ENCODE results near the gene UNCX. TPM values are rescaled to one million over a fixed set of nuclear protein-coding genes. Genes with fewer than 3 reads are reported as not detected.
"Not testable (repeated sequence)": the region's sequence is repeated elsewhere in the genome, so short reads cannot be mapped to it uniquely, and the experiment has no call there.

Gene UNCX
- total RNA-seq, 1 donor from 2014 or later, result 1.7 TPM

GRCh38 chr7:1196950-1197349, 35.7 kb upstream of the UNCX start:
- H3K4me3 ChIP-seq (ENCODE audit: low read depth, low read length), result no peak overlapping the region
- no peak for DNase-seq (ENCODE audit: low read depth)
- TF ChIP-seq, protein P1, sequence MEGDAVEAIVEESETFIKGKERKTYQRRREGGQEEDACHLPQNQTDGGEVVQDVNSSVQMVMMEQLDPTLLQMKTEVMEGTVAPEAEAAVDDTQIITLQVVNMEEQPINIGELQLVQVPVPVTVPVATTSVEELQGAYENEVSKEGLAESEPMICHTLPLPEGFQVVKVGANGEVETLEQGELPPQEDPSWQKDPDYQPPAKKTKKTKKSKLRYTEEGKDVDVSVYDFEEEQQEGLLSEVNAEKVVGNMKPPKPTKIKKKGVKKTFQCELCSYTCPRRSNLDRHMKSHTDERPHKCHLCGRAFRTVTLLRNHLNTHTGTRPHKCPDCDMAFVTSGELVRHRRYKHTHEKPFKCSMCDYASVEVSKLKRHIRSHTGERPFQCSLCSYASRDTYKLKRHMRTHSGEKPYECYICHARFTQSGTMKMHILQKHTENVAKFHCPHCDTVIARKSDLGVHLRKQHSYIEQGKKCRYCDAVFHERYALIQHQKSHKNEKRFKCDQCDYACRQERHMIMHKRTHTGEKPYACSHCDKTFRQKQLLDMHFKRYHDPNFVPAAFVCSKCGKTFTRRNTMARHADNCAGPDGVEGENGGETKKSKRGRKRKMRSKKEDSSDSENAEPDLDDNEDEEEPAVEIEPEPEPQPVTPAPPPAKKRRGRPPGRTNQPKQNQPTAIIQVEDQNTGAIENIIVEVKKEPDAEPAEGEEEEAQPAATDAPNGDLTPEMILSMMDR (conservative IDR thresholded peaks at IDR 0.05; ENCODE audit: low read depth, low read length), result no peak

GRCh38 chr7:1197997-1198625, 34.6 kb upstream of the UNCX start:
- DNase-seq (ENCODE audit: low read depth), result no peak
- H3K4me3 ChIP-seq (ENCODE audit: low read depth, low read length), result no peak overlapping the region
- TF ChIP-seq, protein P1 (conservative IDR thresholded peaks at IDR 0.05; ENCODE audit: low read depth, low read length), result no peak

GRCh38 chr7:1200045-1200444, 32.6 kb upstream of the UNCX start:
- H3K4me3 ChIP-seq (ENCODE audit: low read depth, low read length), result no peak overlapping the region
- TF ChIP-seq, protein P1 (conservative IDR thresholded peaks at IDR 0.05; ENCODE audit: low read depth, low read length), result no peak
- DNase-seq (ENCODE audit: low read depth), result no peak

DNA sequence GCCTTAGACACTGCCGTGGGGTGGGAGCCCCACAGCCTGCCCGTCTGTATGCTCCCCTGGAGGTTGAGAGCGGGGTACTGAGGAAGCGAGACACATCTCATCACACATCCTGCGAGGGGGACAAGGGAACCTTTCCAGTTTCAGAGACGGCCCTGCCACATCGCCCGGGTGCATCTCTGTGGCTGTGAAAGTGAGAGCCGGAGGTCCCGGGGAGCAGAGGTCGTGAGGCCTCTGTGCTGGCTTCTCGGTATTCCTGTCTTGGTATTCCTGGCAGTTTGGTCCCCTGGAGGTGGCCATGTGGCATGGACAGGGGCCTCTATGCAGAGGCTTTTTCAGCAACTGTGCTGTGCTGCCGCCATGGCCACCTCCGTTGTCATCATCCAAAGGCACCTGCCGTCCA, 30.8 kb upstream of the UNCX start:
- TF ChIP-seq, protein P1 (conservative IDR thresholded peaks at IDR 0.05; ENCODE audit: low read depth, low read length), result no peak
- no peak for DNase-seq (ENCODE audit: low read depth)
- H3K4me3 ChIP-seq (ENCODE audit: low read depth, low read length), result no peak overlapping the region

DNA sequence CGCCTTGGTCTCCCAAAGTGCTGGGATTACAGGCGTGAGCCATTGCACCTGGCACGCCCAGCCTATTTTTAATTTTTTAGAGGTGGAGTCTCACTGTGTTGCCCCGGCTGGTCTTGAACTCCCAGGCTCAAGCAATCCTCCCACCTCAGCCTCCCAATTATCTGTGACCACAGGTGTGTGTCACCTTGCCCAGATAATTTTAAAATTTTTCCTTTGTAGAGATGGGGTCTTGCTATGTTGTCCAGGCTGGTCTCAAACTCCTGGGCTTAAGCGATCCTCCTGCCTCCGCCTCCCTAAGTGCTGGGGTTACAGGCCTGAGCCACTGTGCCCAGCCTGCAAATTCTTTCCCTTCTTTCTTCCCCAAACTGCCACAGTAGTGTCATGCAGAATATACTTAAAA, 29.8 kb upstream of the UNCX start:
- DNase-seq (ENCODE audit: low read depth); H3K4me3 ChIP-seq (ENCODE audit: low read depth, low read length): not testable (repeated sequence)

GRCh38 chr7:1204460-1205140, 28.1 kb upstream of the UNCX start:
- TF ChIP-seq, protein P1 (conservative IDR thresholded peaks at IDR 0.05; ENCODE audit: low read depth, low read length), result no peak
- no peak for DNase-seq (ENCODE audit: low read depth)
- H3K4me3 ChIP-seq (ENCODE audit: low read depth, low read length), result no peak overlapping the region

- not testable (repeated sequence) for DNase-seq (ENCODE audit: low read depth); H3K4me3 ChIP-seq (ENCODE audit: low read depth, low read length)
Measured at GRCh38 chr7:1205742-1206141, 26.9 kb upstream of the UNCX start.

DNA sequence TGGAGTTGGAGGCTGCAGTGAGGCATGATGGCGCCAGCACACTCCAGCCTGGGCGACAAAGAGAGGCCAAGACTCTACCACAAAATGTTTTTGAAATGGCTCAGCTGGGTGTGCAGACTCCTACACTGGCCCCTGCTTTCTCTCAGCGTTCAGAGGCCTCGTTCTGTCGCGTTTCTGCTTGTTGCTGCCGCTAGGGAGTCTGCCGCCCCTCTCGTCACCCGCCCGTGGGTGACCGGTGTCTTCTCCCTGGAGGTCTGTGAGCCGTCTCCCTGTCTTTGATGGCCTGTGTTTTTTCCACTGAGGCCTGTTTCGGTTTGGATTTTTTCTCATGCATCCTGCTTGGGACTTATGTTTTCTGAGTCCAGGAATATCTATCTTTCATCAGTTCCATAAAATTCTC, 23.6 kb upstream of the UNCX start:
- no peak overlapping the region for H3K4me3 ChIP-seq (ENCODE audit: low read depth, low read length)
- TF ChIP-seq, protein P1 (conservative IDR thresholded peaks at IDR 0.05; ENCODE audit: low read depth, low read length), result no peak
- DNase-seq (ENCODE audit: low read depth), result no peak

Measured in epithelial cell of proximal tubule (primary cell).